ENCODE measurements around the gene CIDEB. TPM values are rescaled to one million over a fixed set of nuclear protein-coding genes. Genes with fewer than 3 reads are reported as not detected.

Gene CIDEB
- total and polyA plus RNA-seq, 2 of the 8 experiments (the other 6 are each of a cell fraction or from before 2014, with no cell fraction given): 0.11 TPM; not detected in 1

DNA sequence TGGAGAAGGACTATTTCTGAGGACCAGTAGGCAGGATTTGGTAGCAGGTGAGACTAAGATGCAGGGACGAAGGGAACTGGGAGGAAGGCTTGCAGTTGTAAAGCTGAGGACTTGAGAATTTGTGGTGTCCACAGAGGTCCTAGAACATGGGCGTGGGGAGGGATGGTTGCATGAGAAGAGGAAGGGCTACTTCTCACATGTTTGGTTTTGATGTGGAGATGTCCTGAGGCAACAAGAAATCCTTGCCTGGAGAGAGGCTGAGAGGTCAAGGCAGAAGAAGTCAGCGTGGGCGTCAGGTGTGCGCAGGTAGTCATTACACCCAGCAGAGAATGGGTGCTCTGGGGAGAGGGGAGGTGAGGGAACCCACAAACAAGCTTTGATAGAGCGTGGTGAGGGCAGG, 30.7 kb downstream of the CIDEB start:
- Histone ChIP-seq H2AFZ (ENCODE audit: low read length) (no peak overlapping the region), H3K56ac (replicated peaks; ENCODE audit: insufficient read length, low read depth, low read length) (no peak overlapping the region), H4K91ac (replicated peaks; ENCODE audit: insufficient read length, low read length) (no peak overlapping the region), H3K27me3 (replicated peaks in 1 of 4; ENCODE audit: control insufficient read depth in 3 of 4, extremely low read depth in 1 of 4, insufficient read depth in 3 of 4, low read length in 3 of 4) (no peaks in the 10 kb centered on the region; a peak in 1 of 7 replicates), H3K36me3 (ENCODE audit: control insufficient read depth in 2 of 4, insufficient read depth in 4 of 4, low read length in 3 of 4) (no peaks in the 10 kb centered on the region), H4K5ac (ENCODE audit: insufficient read length, low read depth, low read length) (no peak overlapping the region), H3K23me2 (ENCODE audit: low read depth, low read length) (no peaks in the 10 kb centered on the region), H3K27ac (ENCODE audit: low read depth, low read length) (no peak overlapping the region), H3K9me3 (ENCODE audit: insufficient read depth in 2 of 2, low read depth in 1 of 2, low read length in 1 of 2) (no peaks in the 10 kb centered on the region), H3K4ac (replicated peaks; ENCODE audit: insufficient read length, low read depth, low read length) (no peak overlapping the region), H2BK12ac (ENCODE audit: low read depth, low read length) (no peak overlapping the region), H2BK15ac (ENCODE audit: low read length) (no peak overlapping the region), H3K9ac (replicated peaks in 1 of 4; ENCODE audit: extremely low read depth in 1 of 4, low read depth in 3 of 4, low read length in 3 of 4) (no peak overlapping the region), H3K18ac (ENCODE audit: extremely low read depth, low read length) (no peak overlapping the region), H2AK5ac (ENCODE audit: low read depth, low read length) (no peak overlapping the region), H3K4me2 (ENCODE audit: insufficient read depth in 1 of 2, low read depth in 2 of 2, low read length in 2 of 2) (no peak overlapping the region), H3K79me1 (ENCODE audit: low read depth, low read length) (no peaks in the 10 kb centered on the region), H4K20me1 (replicated peaks in 1 of 2; ENCODE audit: control insufficient read depth in 1 of 2, insufficient read depth in 2 of 2, low read length in 2 of 2) (peaks cover 0 to 3% of the 10 kb centered on the region in 2 experiments), H3K4me1 (replicated peaks in 1 of 4; ENCODE audit: control insufficient read depth in 3 of 4, insufficient read depth in 4 of 4, low read length in 3 of 4) (no peaks in the 10 kb centered on the region; a peak in 1 of 7 replicates), H4K8ac (ENCODE audit: extremely low read depth, insufficient read depth, low read length) (no peak overlapping the region), H3K23ac (ENCODE audit: insufficient read length) (no peak overlapping the region), H3K14ac (ENCODE audit: insufficient read length) (no peak overlapping the region), H3K4me3 (ENCODE audit: extremely low read depth in 1 of 4, insufficient read depth in 2 of 4, low read depth in 3 of 4, low read length in 4 of 4) (no peak overlapping the region), H2BK5ac (ENCODE audit: low read depth, low read length) (no peak overlapping the region), H2BK120ac (replicated peaks; ENCODE audit: low read depth, low read length) (no peak overlapping the region), H3K79me2 (ENCODE audit: control insufficient read depth in 1 of 2, insufficient read depth in 2 of 2, low read length in 2 of 2) (no peaks in the 10 kb centered on the region), H2BK20ac (ENCODE audit: low read length) (no peak overlapping the region)
- ChIA-PET CTCF (ENCODE audit: partially characterized antibody) (interaction anchor here (0.9 to 11.5 kb wide), 5 partner anchors 13 to 41 kb away, joined by 3 to 137 read pairs (median 5); partner anchors contain the start of genes DHRS1 and NOP9), POLR2A (ENCODE audit: partially characterized antibody) (interaction anchor here (0.5 to 1.2 kb wide), 2 partner anchors 49 to 64 kb away, joined by 3 read pairs; no protein-coding TSS in a partner anchor)
- TF ChIP-seq TBP (IDR thresholded peaks at IDR 0.05; ENCODE audit: low read depth, low read length): no peak
- no peak for TF ChIP-seq EGR1 (IDR thresholded peaks at IDR 0.05; ENCODE audit: borderline replicate concordance, low read depth, low read length)
- TF ChIP-seq CEBPB (IDR thresholded peaks at IDR 0.05; ENCODE audit: low read depth, low read length): no peak
- TF ChIP-seq SIRT6 (IDR thresholded peaks at IDR 0.05; ENCODE audit: low read length): no peak
- TF ChIP-seq SAP30 (IDR thresholded peaks at IDR 0.05; ENCODE audit: insufficient read depth, insufficient replicate concordance, low read length): no peak
- TF ChIP-seq YY1 (IDR thresholded peaks at IDR 0.05; ENCODE audit: low read depth, low read length): no peak
- no peak for TF ChIP-seq CHD1 (IDR thresholded peaks at IDR 0.05; ENCODE audit: low read depth, low read length)
- no peak for TF ChIP-seq BCL11A (IDR thresholded peaks at IDR 0.05; ENCODE audit: low read depth in 2 of 2, low read length in 2 of 2)
- TF ChIP-seq CBX5 (IDR thresholded peaks at IDR 0.05; ENCODE audit: low read depth, low read length): no peak
- TF ChIP-seq POU5F1 (IDR thresholded peaks at IDR 0.05; ENCODE audit: low read depth, low read length): no peak
- no peak for TF ChIP-seq PHF8 (conservative IDR thresholded peaks at IDR 0.05; ENCODE audit: low read depth, low read length)
- DNase-seq (ENCODE audit: low read depth in 1 of 2, low spot score in 2 of 2) (no peak), FAIRE-seq (no peak)
- WGBS, 2 experiments (ENCODE audit: extremely low coverage in 1 of 2, insufficient coverage in 1 of 2, insufficient read length in 1 of 2, insufficient replicate concordance in 2 of 2, low coverage in 1 of 2, low lambda C conversion rate in 2 of 2, missing lambda C conversion rate in 1 of 2): 90% methylated on average over 6 of the region's 6 CpGs; no CpG with 5 or more reads in 1 of the 2 experiments
